Omental fat pad (tissue), 4 donors: ENCODE data around the gene FCN3. TPM values are rescaled to one million over a fixed set of nuclear protein-coding genes. Genes with fewer than 3 reads are reported as not detected.

Source experiments
- ATAC-seq: fragments of 150-250 bp; one replicate; pipeline ENCODE4 v1.9.1; 2016; ENCODE audit warnings: mild to moderate bottlenecking, moderate library complexity; ENCODE audit not compliant: low FRiP score
- DNase-seq: peaks from one replicate; pipeline ENCODE4 v3.0.0-alpha.2; 2019; ENCODE audit warnings: low spot score
- CTCF ChIP-seq, 3 donors: fragments of 450-650 bp; IDR thresholded peaks; one replicate each; pipeline ENCODE4 v1.5.1; 2016 to 2017; ENCODE audit warnings: antibody characterized with exemption in 3 of 3, mild to moderate bottlenecking in 3 of 3, moderate library complexity in 2 of 3
- total RNA-seq, 4 donors: library from RNA; depleted of rRNA; stranded (reverse); fragments of >200 nt; gene quantifications; one replicate each; pipeline ENCODE4 v1.1.0, GENCODE V29; 2016

FCN3 gene
- total RNA-seq, 4 donors from 2014 or later = 33.1 to 451 (median 75.9) TPM

- ATAC-seq = no peak
- no peak for TF ChIP-seq CTCF (IDR thresholded peaks at IDR 0.05)
- DNase-seq = no peak
Measured at GRCh38 chr1:27383661-27384060, 9.0 kb upstream of the FCN3 start.

- no peak for TF ChIP-seq CTCF (IDR thresholded peaks at IDR 0.05)
- DNase-seq (no peak), ATAC-seq (no peak)
Measured at GRCh38 chr1:27383039-27383605, 8.5 kb upstream of the FCN3 start, which contains the start of gene CD164L2. TSS of gene CD164L2 (minus strand) at chr1:27383333. CDS start at chr1:27383239, 94 bp downstream.

GRCh38 chr1:27381969-27382762 is 7.5 kb upstream of the FCN3 start:
- DNase-seq (no peak), ATAC-seq (no peak)
- no peak for TF ChIP-seq CTCF (IDR thresholded peaks at IDR 0.05)

- no peak for TF ChIP-seq CTCF (IDR thresholded peaks at IDR 0.05)
- no peak for DNase-seq
- no peak for ATAC-seq
Measured at GRCh38 chr1:27380766-27381733, 6.4 kb upstream of the FCN3 start.

GRCh38 chr1:27380224-27380623 is 5.6 kb upstream of the FCN3 start:
- ATAC-seq (no peak), DNase-seq (no peak)
- TF ChIP-seq CTCF (IDR thresholded peaks at IDR 0.05) = no peak

- DNase-seq = no peak
- no peak for TF ChIP-seq CTCF (IDR thresholded peaks at IDR 0.05)
- ATAC-seq = no peak
Measured at GRCh38 chr1:27379564-27380122, 5.0 kb upstream of the FCN3 start.
